MM.1S (cell line): ENCODE measurements around the gene ATP10B.

ENCODE experiments used
- CTCF ChIP-seq: fragments of 300-600 bp; sonication (generic); IDR thresholded peaks from 2 replicates; pipeline ENCODE4 v1.5.1; 2016; ENCODE audit warnings: antibody characterized with exemption, low read length, mixed read lengths
- EZH2 ChIP-seq: fragments of 300-600 bp; sonication (generic); optimal IDR thresholded peaks from 2 replicates; pipeline ENCODE3; 2017; ENCODE audit warnings: low read depth, mild to moderate bottlenecking, antibody characterized with exemption, low read length, mixed read lengths
- EZH2phosphoT487 ChIP-seq: fragments of 300-600 bp; sonication (generic); IDR thresholded peaks from 2 replicates; pipeline ENCODE4 v1.6.1; 2018; ENCODE audit warnings: antibody characterized with exemption, low read length

- no peak for TF ChIP-seq CTCF
- no peak for TF ChIP-seq EZH2
- no peak for TF ChIP-seq EZH2phosphoT487
These were observed 81.3 kb downstream of the ATP10B start for GRCh38 chr5:160770718-160771117.
